ENCODE results near the gene DR1. TPM values are rescaled to one million over a fixed set of nuclear protein-coding genes. Genes with fewer than 3 reads are reported as not detected.

Gene DR1
- total RNA-seq, 1 donor from 2014 or later = 62.3 TPM

DNA sequence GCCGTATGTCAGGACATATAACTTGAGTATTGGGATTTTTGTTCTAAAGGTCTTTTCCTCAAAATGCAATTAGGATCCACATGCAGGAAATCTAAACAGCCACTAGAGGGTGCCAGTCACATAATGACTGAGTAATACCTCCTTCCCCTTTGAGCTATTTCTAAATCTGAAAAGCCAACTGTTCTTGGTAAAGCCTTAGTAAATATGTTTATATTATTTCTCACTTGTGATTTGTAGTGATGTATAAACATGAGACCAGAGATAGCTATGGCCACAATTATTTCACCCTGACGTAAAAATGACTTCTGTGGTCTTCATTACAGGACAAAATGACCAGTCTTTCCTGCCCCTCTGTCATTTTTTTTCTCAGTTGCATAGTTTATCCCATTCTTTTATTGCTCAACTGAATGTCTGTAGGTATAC lies 41.0 kb upstream of the DR1 start:
- ChIA-PET POLR2A (interaction anchor here (1.8 kb wide), 1 partner anchor 41 kb away, joined by 14 read pairs; the partner anchor contains the start of gene DR1), CTCF (interaction anchor here (0.6 to 2.3 kb wide), 28 partner anchors 8 to 1500 kb away, joined by 3 to 22 read pairs (median 4); partner anchors contain the start of gene DR1)
- intact Hi-C loops (cut with micrococcal nuclease) = loop anchor here (1.0 to 10.0 kb wide), 9 partner anchors 42 to 1500 kb away; no protein-coding TSS in a partner anchor
- Mint-ChIP-seq H3K27ac (no peak overlapping the region), H3K36me3 (ENCODE audit: low read depth) (peaks cover 13% of the 10 kb centered on the region), H3K9me3 (no peaks in the 10 kb centered on the region), H3K27me3 (no peaks in the 10 kb centered on the region), H3K4me3 (no peak overlapping the region), H3K4me1 (no peaks in the 10 kb centered on the region)
- ATAC-seq (ENCODE audit: low read depth) (peak; percentile 71), DNase-seq (no peak)
- TF ChIP-seq, protein P1, sequence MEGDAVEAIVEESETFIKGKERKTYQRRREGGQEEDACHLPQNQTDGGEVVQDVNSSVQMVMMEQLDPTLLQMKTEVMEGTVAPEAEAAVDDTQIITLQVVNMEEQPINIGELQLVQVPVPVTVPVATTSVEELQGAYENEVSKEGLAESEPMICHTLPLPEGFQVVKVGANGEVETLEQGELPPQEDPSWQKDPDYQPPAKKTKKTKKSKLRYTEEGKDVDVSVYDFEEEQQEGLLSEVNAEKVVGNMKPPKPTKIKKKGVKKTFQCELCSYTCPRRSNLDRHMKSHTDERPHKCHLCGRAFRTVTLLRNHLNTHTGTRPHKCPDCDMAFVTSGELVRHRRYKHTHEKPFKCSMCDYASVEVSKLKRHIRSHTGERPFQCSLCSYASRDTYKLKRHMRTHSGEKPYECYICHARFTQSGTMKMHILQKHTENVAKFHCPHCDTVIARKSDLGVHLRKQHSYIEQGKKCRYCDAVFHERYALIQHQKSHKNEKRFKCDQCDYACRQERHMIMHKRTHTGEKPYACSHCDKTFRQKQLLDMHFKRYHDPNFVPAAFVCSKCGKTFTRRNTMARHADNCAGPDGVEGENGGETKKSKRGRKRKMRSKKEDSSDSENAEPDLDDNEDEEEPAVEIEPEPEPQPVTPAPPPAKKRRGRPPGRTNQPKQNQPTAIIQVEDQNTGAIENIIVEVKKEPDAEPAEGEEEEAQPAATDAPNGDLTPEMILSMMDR (IDR thresholded peaks at IDR 0.05) = peak; percentile 87

DNA sequence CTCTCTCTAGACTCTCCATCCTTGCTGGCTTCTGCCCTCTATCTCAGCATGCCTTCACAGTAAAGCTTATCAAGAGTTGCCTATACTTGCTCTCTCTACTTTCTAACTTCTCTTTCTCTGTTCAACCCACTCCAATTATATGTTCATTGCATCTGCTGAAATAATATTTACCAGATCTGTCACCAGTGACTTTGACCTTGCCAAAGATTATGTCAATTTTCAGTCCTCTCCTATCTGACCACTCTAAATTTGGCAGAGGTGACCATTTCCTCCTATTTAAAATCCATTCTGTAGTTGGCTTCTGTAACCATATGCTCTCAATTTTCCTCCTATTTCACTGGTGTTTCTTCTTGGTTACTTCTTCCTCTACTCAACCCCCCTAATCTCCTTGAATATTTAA lies 38.8 kb upstream of the DR1 start:
- no peak overlapping the region for H3K27ac Mint-ChIP-seq
- DNase-seq (no peak), ATAC-seq (ENCODE audit: low read depth) (no peak)
- TF ChIP-seq, protein P1 (IDR thresholded peaks at IDR 0.05) = no peak
- peaks cover 13% of the 10 kb centered on the region for H3K36me3 Mint-ChIP-seq (ENCODE audit: low read depth)
- intact Hi-C loops (cut with micrococcal nuclease) = loop anchor here (10.0 kb wide), 1 partner anchor 1498 kb away; no protein-coding TSS in a partner anchor
- H3K4me3 Mint-ChIP-seq = no peak overlapping the region
- H3K4me1 Mint-ChIP-seq = no peaks in the 10 kb centered on the region
- ChIA-PET POLR2A (no interaction called here), CTCF (no interaction called here)
- no peaks in the 10 kb centered on the region for H3K9me3 Mint-ChIP-seq
- H3K27me3 Mint-ChIP-seq = no peaks in the 10 kb centered on the region

GRCh38 chr1:93313026-93313425 lies 32.7 kb upstream of the DR1 start:
- ChIA-PET CTCF (no interaction called here), POLR2A (no interaction called here)
- no peak overlapping the region for H3K4me3 Mint-ChIP-seq
- TF ChIP-seq, protein P1 (IDR thresholded peaks at IDR 0.05) = no peak
- no peaks in the 10 kb centered on the region for H3K4me1 Mint-ChIP-seq
- no peaks in the 10 kb centered on the region for H3K9me3 Mint-ChIP-seq
- H3K36me3 Mint-ChIP-seq (ENCODE audit: low read depth) = peaks cover 18% of the 10 kb centered on the region
- intact Hi-C loops (cut with micrococcal nuclease) = no loop called here
- DNase-seq = no peak
- no peaks in the 10 kb centered on the region for H3K27me3 Mint-ChIP-seq
- no peak overlapping the region for H3K27ac Mint-ChIP-seq
- ATAC-seq (ENCODE audit: low read depth) = no peak

DNA sequence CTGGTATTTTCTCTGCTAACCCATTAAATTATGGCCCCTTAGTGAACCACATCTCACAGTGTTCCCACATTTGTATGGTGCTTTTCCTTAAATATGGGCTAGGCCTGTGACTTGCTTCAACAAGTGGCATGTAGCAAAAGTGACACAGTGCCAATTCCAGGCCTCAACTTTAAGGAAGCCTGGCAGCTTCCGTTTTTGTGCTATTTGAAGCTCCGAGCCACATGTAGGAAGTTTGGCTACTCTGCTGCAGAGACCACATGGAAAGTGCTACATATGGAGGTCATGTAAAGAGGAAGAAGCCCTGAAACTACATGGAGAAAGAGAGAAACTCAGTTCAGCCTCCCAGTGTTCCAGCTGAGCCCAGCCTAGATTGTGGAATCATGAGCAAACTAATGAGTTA lies 28.5 kb upstream of the DR1 start:
- H3K4me1 Mint-ChIP-seq = no peaks in the 10 kb centered on the region
- H3K36me3 Mint-ChIP-seq (ENCODE audit: low read depth) = peaks cover 18% of the 10 kb centered on the region
- ATAC-seq (ENCODE audit: low read depth) (no peak), DNase-seq (no peak)
- H3K4me3 Mint-ChIP-seq = no peak overlapping the region
- intact Hi-C loops (cut with micrococcal nuclease) = no loop called here
- H3K27me3 Mint-ChIP-seq = no peaks in the 10 kb centered on the region
- CTCF ChIA-PET = interaction anchor here (1.2 kb wide), 1 partner anchor 13 kb away, joined by 5 read pairs; no protein-coding TSS in a partner anchor
- H3K27ac Mint-ChIP-seq = no peak overlapping the region
- TF ChIP-seq, protein P1 (IDR thresholded peaks at IDR 0.05) = no peak
- POLR2A ChIA-PET = no interaction called here
- no peaks in the 10 kb centered on the region for H3K9me3 Mint-ChIP-seq

GRCh38 chr1:93317943-93318342 lies 27.8 kb upstream of the DR1 start:
- ATAC-seq (ENCODE audit: low read depth) = no peak
- Mint-ChIP-seq H3K36me3 (ENCODE audit: low read depth) (peaks cover 16% of the 10 kb centered on the region), H3K27me3 (no peaks in the 10 kb centered on the region), H3K4me3 (no peak overlapping the region), H3K27ac (no peak overlapping the region), H3K9me3 (no peaks in the 10 kb centered on the region), H3K4me1 (no peaks in the 10 kb centered on the region)
- intact Hi-C loops (cut with micrococcal nuclease) = no loop called here
- TF ChIP-seq, protein P1 (IDR thresholded peaks at IDR 0.05) = no peak
- no peak for DNase-seq
- ChIA-PET POLR2A (no interaction called here), CTCF (no interaction called here)
